HEK293T (cell line): Measurements from ENCODE around the gene CCL21.

ENCODE experiments used
- CTCF ChIA-PET: fragments of 350-600 bp; formaldehyde crosslinking; extraction: SDS; loops from one replicate; lab custom pipeline; 2021; ENCODE audit warnings: antibody characterized with exemption, inconsistent platforms; lab: Yijun Ruan, JAX
- POLR2A ChIA-PET: fragments of 350-600 bp; formaldehyde crosslinking; extraction: SDS; loops from one replicate; lab custom pipeline; 2020; ENCODE audit warnings: antibody characterized with exemption, inconsistent platforms; lab: Yijun Ruan, JAX
- DNase-seq: peaks from one replicate; pipeline ENCODE4 v3.0.0; 2012; ENCODE audit warnings: mixed read lengths; ENCODE audit errors: extremely low spot score
- ARNT ChIP-seq: fragments of 450-650 bp; IDR thresholded peaks from 2 replicates; pipeline ENCODE4 v1.6.1; 2017; ENCODE audit warnings: mild to moderate bottlenecking
- BHLHE40 ChIP-seq: fragments of 450-650 bp; IDR thresholded peaks from 2 replicates; pipeline ENCODE4 v1.6.1; 2016; ENCODE audit warnings: mild to moderate bottlenecking, moderate library complexity, borderline replicate concordance
- CTBP1 ChIP-seq: fragments of 450-650 bp; IDR thresholded peaks from 2 replicates; pipeline ENCODE4 v1.6.1; 2016; ENCODE audit warnings: borderline replicate concordance
- ELF4 ChIP-seq: fragments of 450-650 bp; IDR thresholded peaks from 2 replicates; pipeline ENCODE4 v1.6.1; 2017; ENCODE audit warnings: antibody characterized with exemption
- FOXA1 ChIP-seq: fragments of 450-650 bp; IDR thresholded peaks from 2 replicates; pipeline ENCODE4 v1.6.1; 2016; ENCODE audit warnings: mild to moderate bottlenecking
- FOXK2 ChIP-seq: fragments of 450-650 bp; IDR thresholded peaks from 2 replicates; pipeline ENCODE4 v1.6.1; 2016; ENCODE audit warnings: mild to moderate bottlenecking
- FOXM1 ChIP-seq: fragments of 450-650 bp; IDR thresholded peaks from 2 replicates; pipeline ENCODE4 v1.6.1; 2017; ENCODE audit warnings: mild to moderate bottlenecking, borderline replicate concordance
- HDGF ChIP-seq: fragments of 450-650 bp; IDR thresholded peaks from 2 replicates; pipeline ENCODE4 v1.6.1; 2017; ENCODE audit warnings: antibody characterized with exemption, borderline replicate concordance
- L3MBTL2 ChIP-seq: fragments of 450-650 bp; conservative IDR thresholded peaks from 2 replicates; pipeline ENCODE4 v1.6.1; 2016; ENCODE audit warnings: mild to moderate bottlenecking
- LEF1 ChIP-seq: fragments of 450-650 bp; IDR thresholded peaks from 2 replicates; pipeline ENCODE4 v1.6.1; 2017; ENCODE audit warnings: mild to moderate bottlenecking, borderline replicate concordance
- NFRKB ChIP-seq: fragments of 450-650 bp; IDR thresholded peaks from 2 replicates; pipeline ENCODE4 v1.6.1; 2016; ENCODE audit warnings: mild to moderate bottlenecking, moderate library complexity
- PKNOX1 ChIP-seq: fragments of 450-650 bp; IDR thresholded peaks from 2 replicates; pipeline ENCODE4 v1.6.1; 2016
- SP1 ChIP-seq: fragments of 450-650 bp; IDR thresholded peaks from 2 replicates; pipeline ENCODE4 v1.6.1; 2017
- SUZ12 ChIP-seq: fragments of 450-650 bp; IDR thresholded peaks from 2 replicates; pipeline ENCODE4 v1.6.1; 2016; ENCODE audit warnings: mild to moderate bottlenecking
- TARDBP ChIP-seq: fragments of 450-650 bp; IDR thresholded peaks from 2 replicates; pipeline ENCODE4 v1.6.1; 2016
- ZNF384 ChIP-seq: fragments of 450-650 bp; IDR thresholded peaks from 2 replicates; pipeline ENCODE4 v1.6.1; 2016

The CCL21 gene

GRCh38 chr9:34714007-34714406 is 4.1 kb upstream of the CCL21 start:
- DNase-seq, result no peak
- CTCF ChIA-PET, result interaction anchor here (1.6 kb wide), 1 partner anchor 12 kb away, joined by 4 read pairs; no protein-coding TSS in a partner anchor
- POLR2A ChIA-PET, result no interaction called here
- no peak for TF ChIP-seq HDGF
- no peak for TF ChIP-seq FOXA1
- no peak for TF ChIP-seq FOXK2
- TF ChIP-seq PKNOX1, result no peak
- no peak for TF ChIP-seq SUZ12
- no peak for TF ChIP-seq ZNF384
- no peak for TF ChIP-seq BHLHE40
- TF ChIP-seq ELF4, result no peak
- no peak for TF ChIP-seq LEF1
- no peak for TF ChIP-seq CTBP1

DNA sequence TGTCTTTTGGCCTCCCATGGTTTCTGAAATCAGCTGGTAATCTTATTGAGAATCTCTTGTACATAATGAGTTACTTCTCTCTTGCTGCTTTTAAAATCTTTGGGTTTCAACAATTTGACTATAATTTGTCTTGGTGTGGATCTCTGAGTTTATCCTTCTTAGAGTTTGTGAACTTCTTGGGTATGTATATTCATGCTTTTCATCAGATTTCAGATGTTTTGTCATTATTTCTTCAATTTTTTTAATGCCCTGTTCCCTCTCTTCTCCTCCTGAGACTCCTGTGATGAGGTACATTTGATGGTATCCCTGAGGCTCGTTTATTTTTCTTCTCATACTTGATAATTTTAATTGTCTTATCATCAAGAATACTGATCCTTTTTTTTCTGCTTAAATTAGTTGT is 2.2 kb upstream of the CCL21 start:
- ChIA-PET CTCF (no interaction called here), POLR2A (no interaction called here)
- DNase-seq, result no peak
- TF ChIP-seq ARNT (no peak), FOXA1 (no peak), TARDBP (no peak), HDGF (no peak), FOXK2 (no peak), LEF1 (no peak), BHLHE40 (no peak), SUZ12 (no peak), ELF4 (no peak), L3MBTL2 (no peak), PKNOX1 (no peak), CTBP1 (no peak), SP1 (no peak), ZNF384 (no peak), FOXM1 (no peak), NFRKB (no peak)

GRCh38 chr9:34709196-34709978 is 549 bp downstream of the CCL21 start:
- ChIA-PET POLR2A (no interaction called here), CTCF (interaction anchor here (0.7 kb wide), 1 partner anchor 76 kb away, joined by 5 read pairs; no protein-coding TSS in a partner anchor)
- TF ChIP-seq PKNOX1 (no peak), LEF1 (no peak), FOXM1 (no peak), TARDBP (no peak), HDGF (no peak), L3MBTL2 (no peak), NFRKB (no peak), CTBP1 (no peak), FOXA1 (no peak), ZNF384 (no peak), FOXK2 (no peak), BHLHE40 (no peak), SP1 (no peak)
- no peak for DNase-seq

GRCh38 chr9:34707130-34707529 is 2.8 kb downstream of the CCL21 start:
- TF ChIP-seq BHLHE40 (no peak), CTBP1 (no peak)
- ChIA-PET POLR2A (no interaction called here), CTCF (no interaction called here)
- DNase-seq, result no peak

DNA sequence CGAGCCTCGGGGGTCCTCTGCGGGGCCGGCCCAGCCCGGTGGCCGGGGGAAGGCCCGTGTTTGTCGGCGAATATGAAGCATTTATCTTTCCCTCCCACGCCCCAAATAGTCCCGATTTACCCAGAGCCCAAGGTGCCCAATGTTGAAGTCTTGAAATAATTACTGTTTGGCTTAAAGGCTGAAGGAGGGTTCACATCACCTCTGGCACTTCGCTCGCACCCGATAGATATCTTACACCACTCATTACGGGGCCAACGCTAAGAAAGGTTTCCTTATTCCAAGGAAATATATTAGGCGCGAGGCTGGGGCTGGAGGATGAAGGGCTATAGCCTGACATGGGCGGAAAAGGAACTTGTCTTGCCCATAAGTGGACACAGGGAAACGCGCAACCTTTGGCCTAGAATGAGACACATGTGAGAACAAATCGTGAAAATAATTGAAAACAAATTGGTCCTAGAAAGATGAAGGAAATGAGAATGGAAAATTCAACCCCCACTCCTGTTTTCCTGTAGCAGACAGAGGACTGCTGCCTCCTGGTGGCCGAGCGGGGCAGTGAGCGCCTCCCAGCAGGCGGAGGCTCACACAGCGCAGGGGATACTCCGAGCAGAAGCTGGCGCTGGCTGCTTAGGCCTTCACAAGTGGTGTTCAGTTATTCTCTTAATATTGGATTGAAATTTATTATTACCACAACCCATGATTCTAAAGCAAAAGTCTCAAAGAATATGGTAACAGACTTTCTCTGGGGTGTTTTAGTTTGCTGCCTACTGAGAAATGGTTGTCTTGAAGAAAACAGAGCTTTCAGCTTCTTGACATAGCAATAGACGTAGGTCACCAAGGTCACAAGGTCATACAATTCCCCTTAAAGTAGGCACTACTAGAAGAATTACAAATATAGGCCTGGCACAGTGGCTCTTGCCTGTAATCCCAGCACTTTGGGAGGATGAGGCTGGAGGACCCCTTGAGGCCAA is 7.9 kb downstream of the CCL21 start:
- peak; percentile 88 for DNase-seq
- POLR2A ChIA-PET, result interaction anchor here (0.8 to 1.2 kb wide), 3 partner anchors 37 to 66 kb away, joined by 3 to 4 read pairs (median 4); partner anchors contain the start of gene SIGMAR1
- CTCF ChIA-PET, result interaction anchor here (0.6 to 1.7 kb wide), 13 partner anchors 9 to 993 kb away, joined by 3 to 8 read pairs (median 4); partner anchors contain the start of gene CCL19
- TF ChIP-seq FOXK2, result no peak
- TF ChIP-seq ZNF384, result no peak
- TF ChIP-seq NFRKB, result no peak
- no peak for TF ChIP-seq TARDBP
- TF ChIP-seq SUZ12, result no peak
